ENCODE results near the gene SPACA9.

DNA sequence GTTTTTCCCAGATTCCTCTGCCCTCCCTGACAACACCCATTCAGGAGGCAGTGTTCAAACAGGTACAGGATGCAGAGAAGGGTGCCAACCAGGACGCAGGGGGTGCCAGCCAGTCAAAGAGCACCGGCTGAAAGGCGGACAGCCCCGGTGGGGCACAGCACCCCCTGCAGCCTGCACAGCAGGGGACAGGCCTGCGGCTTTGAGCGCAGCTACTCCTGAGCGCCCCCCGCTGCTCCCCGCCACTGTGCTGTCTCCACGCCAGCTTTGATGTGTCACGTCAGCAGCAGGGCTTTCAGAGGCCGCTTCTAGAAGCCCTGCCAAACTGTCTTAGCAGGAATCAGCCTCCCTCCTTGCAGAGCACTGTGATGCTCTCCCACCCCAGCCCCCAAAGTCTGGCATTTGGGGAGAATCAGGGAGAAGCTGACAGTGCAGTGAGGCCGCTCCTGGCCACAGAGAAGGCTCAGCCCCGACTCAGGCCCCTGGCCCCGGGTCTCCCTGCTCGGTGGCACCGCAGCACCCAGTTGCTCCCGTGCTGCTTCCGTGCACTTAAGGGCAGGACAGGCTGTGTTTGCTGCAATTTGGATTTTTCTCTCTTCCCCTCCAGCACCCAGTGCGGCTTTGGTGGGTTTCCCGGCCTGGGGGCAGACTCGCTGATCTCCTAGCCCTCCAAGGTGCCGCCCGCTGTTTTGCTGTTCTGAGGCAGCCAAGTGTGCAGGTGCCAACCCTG lies 20.9 kb upstream of the SPACA9 start:
- TF ChIP-seq GATA2 (IDR thresholded peaks at IDR 0.05; ENCODE audit: low read depth, low read length) (no peak), GATA3 (IDR thresholded peaks at IDR 0.05; ENCODE audit: low read depth, low read length) (no peak)
